ENCODE results near the gene SMYD3. TPM values are rescaled to one million over a fixed set of nuclear protein-coding genes. Genes with fewer than 3 reads are reported as not detected.

The SMYD3 gene
- total and polyA plus RNA-seq, 10 of the 15 experiments (the other 5 are each of a cell fraction or from before 2014, with no cell fraction given): 18.3 to 54.0 (median 24.8) TPM

GRCh38 chr1:246293366-246294121 is 213.5 kb downstream of the SMYD3 start:
- in situ Hi-C loops (cut with MboI): no loop called here
- ChIA-PET CTCF (no interaction called here), SMC1A (ENCODE audit: uncharacterized antibody, unreplicated experiment) (interaction anchor here (0.6 kb wide), 2 partner anchors 124 to 162 kb away, joined by 3 read pairs; no protein-coding TSS in a partner anchor), POLR2A (interaction anchor here (0.5 to 0.6 kb wide), 2 partner anchors 17 to 20 kb away, joined by 3 to 5 read pairs; no protein-coding TSS in a partner anchor), RAD21 (ENCODE audit: unreplicated experiment) (no interaction called here)
- H3K9ac ChIP-seq (ENCODE audit: control insufficient read depth, insufficient read depth, low read length): no peak overlapping the region
- intact Hi-C loops (cut with micrococcal nuclease; ENCODE audit: unreplicated experiment): no loop called here
- no TSS peak for BruUV-seq (replicated peaks)
- no peaks in the 10 kb centered on the region for H3K4me1 ChIP-seq (ENCODE audit: control insufficient read depth, insufficient read depth, low read length)
- FAIRE-seq (no peak), DNase-seq (ENCODE audit: low read depth, low spot score) (no peak), ATAC-seq (no peak)
- no peak overlapping the region for H3K4me3 ChIP-seq
- no peak overlapping the region for H2AFZ ChIP-seq (ENCODE audit: control insufficient read depth, low read depth, low read length)
- H3K79me2 ChIP-seq (ENCODE audit: control insufficient read depth, insufficient read depth, low read length): no peaks in the 10 kb centered on the region
- H4K20me1 ChIP-seq (ENCODE audit: control insufficient read depth, insufficient read depth): no peaks in the 10 kb centered on the region
- H3K36me3 ChIP-seq (ENCODE audit: control insufficient read depth in 2 of 2, insufficient read depth in 2 of 2, low read length in 1 of 2): no peaks in the 10 kb centered on the region
- no peak overlapping the region for H3K27ac ChIP-seq (ENCODE audit: control insufficient read depth, insufficient read depth)
- no peaks in the 10 kb centered on the region for H3K9me3 ChIP-seq (replicated peaks; ENCODE audit: control insufficient read depth, insufficient read depth, low read length)
- 89% methylated on average over 8 of the region's 8 CpGs for WGBS (ENCODE audit: insufficient coverage, insufficient replicate concordance, low lambda C conversion rate, missing lambda C conversion rate)
- TF ChIP-seq LARP7 (IDR thresholded peaks at IDR 0.05) (no peak), HDAC2 (IDR thresholded peaks at IDR 0.05) (no peak)
- no peaks in the 10 kb centered on the region for H3K27me3 ChIP-seq (replicated peaks in 1 of 2; ENCODE audit: control insufficient read depth in 2 of 2, insufficient read depth in 2 of 2, low read length in 1 of 2)
- H3K4me2 ChIP-seq (ENCODE audit: control insufficient read depth, insufficient read depth): no peak overlapping the region

GRCh38 chr1:246292571-246292970 is 214.5 kb downstream of the SMYD3 start:
- no peak overlapping the region for H3K4me2 ChIP-seq (ENCODE audit: control insufficient read depth, insufficient read depth)
- no peaks in the 10 kb centered on the region for H4K20me1 ChIP-seq (ENCODE audit: control insufficient read depth, insufficient read depth)
- intact Hi-C loops (cut with micrococcal nuclease; ENCODE audit: unreplicated experiment) (no loop called here), in situ Hi-C loops (cut with MboI) (no loop called here)
- no peaks in the 10 kb centered on the region for H3K79me2 ChIP-seq (ENCODE audit: control insufficient read depth, insufficient read depth, low read length)
- no peaks in the 10 kb centered on the region for H3K36me3 ChIP-seq (ENCODE audit: control insufficient read depth in 2 of 2, insufficient read depth in 2 of 2, low read length in 1 of 2)
- no peak overlapping the region for H3K4me3 ChIP-seq
- BruUV-seq (replicated peaks): no TSS peak
- ChIA-PET RAD21 (ENCODE audit: unreplicated experiment) (no interaction called here), SMC1A (ENCODE audit: uncharacterized antibody, unreplicated experiment) (no interaction called here), POLR2A (no interaction called here), CTCF (no interaction called here)
- no peak overlapping the region for H2AFZ ChIP-seq (ENCODE audit: control insufficient read depth, low read depth, low read length)
- H3K9me3 ChIP-seq (replicated peaks; ENCODE audit: control insufficient read depth, insufficient read depth, low read length): no peaks in the 10 kb centered on the region
- H3K27me3 ChIP-seq (replicated peaks in 1 of 2; ENCODE audit: control insufficient read depth in 2 of 2, insufficient read depth in 2 of 2, low read length in 1 of 2): no peaks in the 10 kb centered on the region
- ATAC-seq (no peak), FAIRE-seq (no peak), DNase-seq (ENCODE audit: low read depth, low spot score) (no peak)
- H3K4me1 ChIP-seq (ENCODE audit: control insufficient read depth, insufficient read depth, low read length): no peaks in the 10 kb centered on the region
- H3K9ac ChIP-seq (ENCODE audit: control insufficient read depth, insufficient read depth, low read length): no peak overlapping the region
- TF ChIP-seq ETV6 (conservative IDR thresholded peaks at IDR 0.05 in 1 of 2, IDR thresholded peaks at IDR 0.05 in 1 of 2; ENCODE audit: borderline replicate concordance in 1 of 2, low read depth in 1 of 2) (no peak), HSF1 (IDR thresholded peaks at IDR 0.05; ENCODE audit: low read depth, low read length) (no peak)
- no peak overlapping the region for H3K27ac ChIP-seq (ENCODE audit: control insufficient read depth, insufficient read depth)
- WGBS (ENCODE audit: insufficient coverage, insufficient replicate concordance, low lambda C conversion rate, missing lambda C conversion rate): 94% methylated on average over 1 of the region's 1 CpG
